Activated B cell treated with CpG ODN at 0.5 μM for 24 hours (primary cell): ENCODE results near the gene ATP2B2. TPM values are rescaled to one million over a fixed set of nuclear protein-coding genes. Genes with fewer than 3 reads are reported as not detected.

Source experiments
- ATAC-seq: fragments of 200-7000 bp; cut with Tn5 transposase; one replicate; pipeline ENCODE4 v1.10.0; 2021; ENCODE audit warnings: low read depth, mild to moderate bottlenecking, moderate library complexity
- CTCF ChIA-PET: fragments of 350-600 bp; sonication (Branson Sonifier 250); formaldehyde crosslinking; loops from one replicate; lab custom pipeline; 2021; ENCODE audit warnings: antibody characterized with exemption; lab: Charles Lee
- POLR2A ChIA-PET: fragments of 350-600 bp; sonication (Branson Sonifier 250); formaldehyde crosslinking; loops from one replicate; lab custom pipeline; 2021; ENCODE audit warnings: antibody characterized with exemption; lab: Charles Lee
- DNase-seq: peaks from one replicate; pipeline ENCODE4 v3.0.0; 2022
- H3K27ac Mint-ChIP-seq: one replicate; pipeline ENCODE4 v1.8.0; 2020; ENCODE audit warnings: mixed read lengths
- H3K27me3 Mint-ChIP-seq: one replicate; pipeline ENCODE4 v1.8.0; 2021; ENCODE audit warnings: mixed read lengths
- H3K36me3 Mint-ChIP-seq: one replicate; pipeline ENCODE4 v1.8.0; 2021; ENCODE audit warnings: low read depth, mixed read lengths
- H3K4me1 Mint-ChIP-seq: one replicate; pipeline ENCODE4 v1.8.0; 2021; ENCODE audit warnings: mixed read lengths
- H3K4me3 Mint-ChIP-seq: one replicate; pipeline ENCODE4 v1.8.0; 2020; ENCODE audit warnings: mild to moderate bottlenecking, mixed read lengths
- H3K9me3 Mint-ChIP-seq: one replicate; pipeline ENCODE4 v1.8.0; 2020; ENCODE audit warnings: mixed read lengths
- intact Hi-C: fragments of 100-400 bp; cut with micrococcal nuclease; formaldehyde crosslinking; loops from one replicate; pipeline ENCODE4 v1.15.1; 2024
- total RNA-seq: library from RNA; stranded (reverse); gene quantifications from 2 replicates; pipeline ENCODE4 v1.2.3, GENCODE V29; 2022
- TF ChIP-seq, protein P1 (sequence below): fragments of 200-600 bp; IDR thresholded peaks from one replicate; pipeline ENCODE4 v1.8.0; 2022; ENCODE audit warnings: antibody characterized with exemption, mild to moderate bottlenecking

Gene ATP2B2
- total RNA-seq, 1 donor from 2014 or later = not detected

DNA sequence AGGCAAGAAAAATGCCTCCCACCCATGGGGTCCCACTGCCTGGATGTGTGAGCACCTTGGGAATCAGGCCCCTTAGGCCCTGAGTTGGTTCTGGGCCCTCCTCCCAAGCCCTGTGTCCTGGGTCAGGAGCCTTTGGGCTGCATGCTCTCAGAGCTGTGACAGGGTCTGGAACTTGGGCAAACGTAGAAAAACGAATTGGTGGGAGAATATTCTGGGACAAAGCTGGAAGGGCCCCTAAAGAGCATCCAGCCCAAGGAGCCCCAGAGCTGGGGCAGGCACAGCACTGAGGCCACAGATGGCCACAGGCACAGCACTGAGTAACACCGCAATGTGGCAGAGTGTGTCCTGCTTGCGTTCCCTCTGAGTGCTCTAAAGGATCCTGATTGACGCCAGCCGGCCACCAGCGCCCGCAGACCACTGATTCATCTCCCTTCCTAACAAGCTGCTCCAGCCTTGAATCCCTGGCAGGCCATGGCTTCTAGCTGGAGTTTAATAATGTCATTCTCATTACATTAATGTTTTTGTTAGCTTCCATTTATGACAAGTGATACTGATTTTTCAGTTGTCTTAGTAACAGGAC lies 165.9 kb downstream of the ATP2B2 start:
- ATAC-seq = no peak
- no peak for DNase-seq
- TF ChIP-seq, protein P1, sequence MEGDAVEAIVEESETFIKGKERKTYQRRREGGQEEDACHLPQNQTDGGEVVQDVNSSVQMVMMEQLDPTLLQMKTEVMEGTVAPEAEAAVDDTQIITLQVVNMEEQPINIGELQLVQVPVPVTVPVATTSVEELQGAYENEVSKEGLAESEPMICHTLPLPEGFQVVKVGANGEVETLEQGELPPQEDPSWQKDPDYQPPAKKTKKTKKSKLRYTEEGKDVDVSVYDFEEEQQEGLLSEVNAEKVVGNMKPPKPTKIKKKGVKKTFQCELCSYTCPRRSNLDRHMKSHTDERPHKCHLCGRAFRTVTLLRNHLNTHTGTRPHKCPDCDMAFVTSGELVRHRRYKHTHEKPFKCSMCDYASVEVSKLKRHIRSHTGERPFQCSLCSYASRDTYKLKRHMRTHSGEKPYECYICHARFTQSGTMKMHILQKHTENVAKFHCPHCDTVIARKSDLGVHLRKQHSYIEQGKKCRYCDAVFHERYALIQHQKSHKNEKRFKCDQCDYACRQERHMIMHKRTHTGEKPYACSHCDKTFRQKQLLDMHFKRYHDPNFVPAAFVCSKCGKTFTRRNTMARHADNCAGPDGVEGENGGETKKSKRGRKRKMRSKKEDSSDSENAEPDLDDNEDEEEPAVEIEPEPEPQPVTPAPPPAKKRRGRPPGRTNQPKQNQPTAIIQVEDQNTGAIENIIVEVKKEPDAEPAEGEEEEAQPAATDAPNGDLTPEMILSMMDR = no peak
- Mint-ChIP-seq H3K27ac (no peak overlapping the region), H3K4me1 (peaks cover 7% of the 10 kb centered on the region), H3K9me3 (no peaks in the 10 kb centered on the region), H3K4me3 (no peak overlapping the region), H3K27me3 (peaks cover 2% of the 10 kb centered on the region), H3K36me3 (no peaks in the 10 kb centered on the region)
- ChIA-PET POLR2A (no interaction called here), CTCF (no interaction called here)
- intact Hi-C loops = no loop called here

DNA sequence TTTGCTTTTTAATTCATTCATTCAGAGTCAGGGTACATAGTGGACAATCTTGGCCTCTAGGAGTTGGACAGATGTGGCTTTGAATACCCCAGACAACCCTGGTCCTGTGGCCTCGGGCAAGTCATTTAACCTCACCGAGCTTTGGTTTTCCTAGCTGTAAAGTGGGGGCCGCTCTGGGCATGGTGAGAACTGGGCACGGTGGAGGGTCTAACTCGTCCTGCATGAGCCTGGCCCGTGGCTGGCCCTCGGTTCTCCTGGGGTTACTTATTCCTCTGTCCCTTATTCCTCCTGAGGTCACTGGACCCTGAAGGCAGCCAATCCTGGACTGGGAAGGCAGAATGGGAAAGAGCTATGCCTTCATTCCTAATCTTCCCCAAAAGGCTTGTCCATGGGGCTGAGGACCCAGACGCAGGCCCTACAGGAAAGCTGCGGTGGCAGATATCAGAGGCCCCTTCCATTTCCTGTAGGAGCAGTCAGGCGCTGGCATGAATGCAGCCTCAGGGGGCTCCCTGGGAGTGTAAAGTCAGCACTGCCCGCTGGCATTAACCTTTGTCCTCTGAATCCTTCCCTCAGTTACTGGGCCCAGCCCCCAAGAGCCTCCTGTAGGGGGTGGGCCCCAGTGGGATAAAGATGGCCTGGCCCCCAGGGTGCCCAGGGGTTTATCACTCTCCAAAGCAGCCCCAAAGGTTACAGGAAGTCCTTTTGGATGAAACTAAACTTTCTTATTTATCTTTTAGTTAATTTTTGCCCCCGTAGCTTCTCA lies 166.6 kb downstream of the ATP2B2 start:
- TF ChIP-seq, protein P1 = no peak
- peaks cover 6% of the 10 kb centered on the region for H3K4me1 Mint-ChIP-seq
- H3K27me3 Mint-ChIP-seq = no peaks in the 10 kb centered on the region
- H3K4me3 Mint-ChIP-seq = no peak overlapping the region
- no peak for DNase-seq
- ATAC-seq = no peak
- H3K9me3 Mint-ChIP-seq = no peaks in the 10 kb centered on the region
- POLR2A ChIA-PET = no interaction called here
- intact Hi-C loops = no loop called here
- CTCF ChIA-PET = interaction anchor here (0.8 kb wide), 1 partner anchor 402 kb away, joined by 3 read pairs; no protein-coding TSS in a partner anchor
- H3K36me3 Mint-ChIP-seq = no peaks in the 10 kb centered on the region
- H3K27ac Mint-ChIP-seq = no peak overlapping the region

DNA sequence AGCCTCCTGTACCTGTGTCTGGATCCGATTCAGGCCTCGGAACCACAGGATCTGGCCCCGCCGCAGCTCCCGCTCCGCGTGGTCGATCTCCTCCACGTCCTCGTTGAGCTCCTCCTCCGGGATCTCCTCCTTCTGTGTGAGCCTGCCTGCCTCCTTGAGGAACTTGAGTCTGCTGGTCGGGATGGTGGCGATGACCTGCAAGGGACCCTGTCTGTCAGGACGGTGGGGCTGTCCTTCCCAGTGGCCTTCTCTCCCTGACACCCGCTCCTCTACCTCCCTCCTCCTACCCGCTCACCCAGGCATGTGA lies 167.3 kb downstream of the ATP2B2 start:
- POLR2A ChIA-PET = no interaction called here
- CTCF ChIA-PET = interaction anchor here (0.8 kb wide), 1 partner anchor 402 kb away, joined by 3 read pairs; no protein-coding TSS in a partner anchor
- H3K36me3 Mint-ChIP-seq = no peaks in the 10 kb centered on the region
- H3K4me1 Mint-ChIP-seq = peaks cover 12% of the 10 kb centered on the region
- no peaks in the 10 kb centered on the region for H3K27me3 Mint-ChIP-seq
- no peak for ATAC-seq
- DNase-seq = no peak
- no peak overlapping the region for H3K27ac Mint-ChIP-seq
- no peaks in the 10 kb centered on the region for H3K9me3 Mint-ChIP-seq
- intact Hi-C loops = no loop called here
- no peak overlapping the region for H3K4me3 Mint-ChIP-seq
- TF ChIP-seq, protein P1 = no peak

DNA sequence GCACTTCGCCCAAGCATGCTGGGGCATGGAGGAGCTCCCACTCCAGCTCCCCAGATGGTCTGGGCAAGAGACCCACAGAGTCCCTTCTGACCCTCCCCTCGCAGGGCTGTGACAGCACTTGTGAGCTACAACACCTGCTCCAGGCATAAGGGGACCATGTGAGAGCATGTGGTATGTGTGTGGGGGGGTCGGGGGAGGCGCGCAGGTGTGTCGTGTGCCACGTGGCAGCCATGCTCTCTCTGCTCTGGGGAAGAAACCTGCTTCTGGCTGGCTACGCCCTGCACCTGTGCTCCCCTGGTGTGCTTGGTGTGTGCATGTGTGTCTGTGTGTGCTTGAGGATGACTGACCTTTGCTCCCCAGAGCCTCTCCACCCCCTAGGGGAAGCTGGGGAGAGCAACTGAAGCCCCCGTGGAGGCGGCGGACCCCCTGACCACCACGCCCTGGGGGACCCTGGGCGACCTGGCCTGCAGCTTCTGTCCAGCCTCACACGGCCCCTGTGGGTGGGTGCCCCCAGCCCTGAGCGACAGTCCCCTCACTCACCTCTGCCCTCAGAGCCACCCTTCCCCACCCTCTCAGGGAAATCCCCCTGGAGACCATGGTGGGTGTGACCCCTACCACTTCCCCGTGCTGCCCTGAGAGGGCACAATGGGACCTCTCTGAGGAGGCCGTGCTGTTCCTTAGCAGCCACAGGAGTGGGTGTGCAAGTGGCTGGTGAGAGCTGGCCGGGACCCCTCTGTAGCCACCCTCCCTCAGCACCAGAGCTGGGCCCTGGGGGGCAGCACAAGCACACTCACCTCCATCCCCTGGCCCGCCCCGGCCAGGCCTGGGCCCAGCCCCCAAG lies 167.8 kb downstream of the ATP2B2 start:
- H3K4me1 Mint-ChIP-seq = peaks cover 18% of the 10 kb centered on the region
- CTCF ChIA-PET = interaction anchor here (0.8 kb wide), 1 partner anchor 401 kb away, joined by 3 read pairs; no protein-coding TSS in a partner anchor
- no peak for ATAC-seq
- no peak overlapping the region for H3K4me3 Mint-ChIP-seq
- H3K9me3 Mint-ChIP-seq = no peaks in the 10 kb centered on the region
- intact Hi-C loops = no loop called here
- no peak overlapping the region for H3K27ac Mint-ChIP-seq
- DNase-seq = no peak
- no peaks in the 10 kb centered on the region for H3K27me3 Mint-ChIP-seq
- TF ChIP-seq, protein P1 = no peak
- H3K36me3 Mint-ChIP-seq = no peaks in the 10 kb centered on the region
- POLR2A ChIA-PET = no interaction called here

DNA sequence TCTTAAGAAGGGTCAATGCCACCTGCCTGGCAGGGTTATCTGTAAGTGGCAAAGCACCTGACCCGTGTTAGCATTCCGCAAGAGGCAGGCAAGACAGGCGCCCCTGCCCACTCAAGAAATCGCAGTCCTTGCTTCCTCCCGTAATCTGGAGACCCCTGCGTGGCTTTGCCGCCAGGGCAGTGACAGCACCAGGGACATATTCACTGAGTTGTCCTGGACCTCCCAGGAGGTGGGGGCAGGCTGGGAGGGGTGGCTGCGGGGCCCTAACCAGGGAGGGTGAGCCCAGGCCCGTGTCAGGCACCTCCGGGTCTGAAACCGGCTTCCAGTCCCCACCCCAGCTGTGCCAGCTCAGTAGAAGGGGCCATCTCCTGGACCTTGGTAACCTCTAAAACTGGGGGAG lies 168.6 kb downstream of the ATP2B2 start:
- no peak overlapping the region for H3K27ac Mint-ChIP-seq
- intact Hi-C loops = no loop called here
- H3K36me3 Mint-ChIP-seq = no peaks in the 10 kb centered on the region
- no peak for ATAC-seq
- no peaks in the 10 kb centered on the region for H3K27me3 Mint-ChIP-seq
- no peaks in the 10 kb centered on the region for H3K9me3 Mint-ChIP-seq
- ChIA-PET POLR2A (no interaction called here), CTCF (no interaction called here)
- TF ChIP-seq, protein P1 = no peak
- H3K4me1 Mint-ChIP-seq = peaks cover 25% of the 10 kb centered on the region
- no peak overlapping the region for H3K4me3 Mint-ChIP-seq
- no peak for DNase-seq
